DOHH2 (cell line): Measurements from ENCODE around the gene ENOPH1.

Source experiments
- H3F3A ChIP-seq: fragments of 200-600 bp; sonication (generic), shearing (Covaris generic); 2 replicates; pipeline ENCODE4 v1.6.0; 2016; ENCODE audit warnings: antibody characterized with exemption, mild to moderate bottlenecking; ENCODE audit not compliant: control insufficient read depth, insufficient read depth
- H3K27ac ChIP-seq: fragments of 200-600 bp; sonication (generic); 2 replicates; pipeline ENCODE4 v1.5.1; 2014; ENCODE audit warnings: low read depth, mild to moderate bottlenecking, low read length, moderate library complexity
- H3K27me3 ChIP-seq: fragments of 200-600 bp; sonication (generic); 2 replicates; pipeline ENCODE4 v1.6.1; 2014; ENCODE audit warnings: mild to moderate bottlenecking, low read length, mixed read lengths; ENCODE audit not compliant: control insufficient read depth
- H3K36me3 ChIP-seq: fragments of 200-600 bp; sonication (generic); 2 replicates; pipeline ENCODE4 v1.6.1; 2014; ENCODE audit warnings: mild to moderate bottlenecking, low read length, moderate library complexity, mixed read lengths; ENCODE audit not compliant: control insufficient read depth
- H3K4me1 ChIP-seq: fragments of 200-600 bp; sonication (generic); 2 replicates; pipeline ENCODE4 v1.6.1; 2014; ENCODE audit warnings: mild to moderate bottlenecking, low read length, mixed read lengths; ENCODE audit not compliant: control insufficient read depth
- H3K4me2 ChIP-seq: fragments of 200-600 bp; sonication (generic); 2 replicates; pipeline ENCODE4 v1.6.0; 2014; ENCODE audit warnings: mild to moderate bottlenecking, low read length, moderate library complexity
- H3K4me3 ChIP-seq: fragments of 200-600 bp; sonication (generic); 2 replicates; pipeline ENCODE4 v1.5.1; 2014; ENCODE audit warnings: mild to moderate bottlenecking, low read length, mixed read lengths
- H3K79me2 ChIP-seq: fragments of 200-600 bp; sonication (generic); 2 replicates; pipeline ENCODE4 v1.6.1; 2014; ENCODE audit warnings: mild to moderate bottlenecking, low read length, mixed read lengths; ENCODE audit not compliant: control insufficient read depth
- H3K9me2 ChIP-seq: fragments of 200-600 bp; sonication (generic); replicated peaks from 2 replicates; pipeline ENCODE4 v1.6.1; 2014; ENCODE audit warnings: mild to moderate bottlenecking, low read length, mixed read lengths; ENCODE audit not compliant: control insufficient read depth
- H3K9me3 ChIP-seq: fragments of 200-600 bp; sonication (generic); 2 replicates; pipeline ENCODE4 v1.6.1; 2014; ENCODE audit warnings: antibody characterized with exemption, low read length, mixed read lengths; ENCODE audit not compliant: control insufficient read depth, insufficient read depth
- H4K20me1 ChIP-seq: fragments of 200-600 bp; sonication (generic); 2 replicates; pipeline ENCODE4 v1.6.0; 2014; ENCODE audit warnings: low read depth, mild to moderate bottlenecking, antibody characterized with exemption, low read length, moderate library complexity; ENCODE audit not compliant: control insufficient read depth, insufficient read depth
- CTCF ChIP-seq: fragments of 200-600 bp; sonication (generic); IDR thresholded peaks from one replicate; pipeline ENCODE4 v1.5.1; 2014; ENCODE audit warnings: antibody characterized with exemption, mild to moderate bottlenecking, low read depth, low read length; ENCODE audit not compliant: poor library complexity, severe bottlenecking
- EZH2phosphoT487 ChIP-seq: fragments of 200-600 bp; sonication (generic); IDR thresholded peaks from 2 replicates; pipeline ENCODE4 v1.6.1; 2017; ENCODE audit warnings: borderline replicate concordance, mild to moderate bottlenecking, antibody characterized with exemption, low read length, moderate library complexity, mixed read lengths

Gene ENOPH1

GRCh38 chr4:82423245-82424054 lies 6.9 kb upstream of the ENOPH1 start:
- Histone ChIP-seq H3K36me3 (peaks cover 60% of the 10 kb centered on the region), H3K79me2 (peaks cover 32% of the 10 kb centered on the region), H3K4me1 (peaks cover 24% of the 10 kb centered on the region), H4K20me1 (peaks cover 34% of the 10 kb centered on the region), H3K9me2 (no peaks in the 10 kb centered on the region), H3K4me3 (no peak overlapping the region), H3K4me2 (no peak overlapping the region), H3F3A (peaks cover 79% of the 10 kb centered on the region), H3K27me3 (no peaks in the 10 kb centered on the region), H3K9me3 (no peaks in the 10 kb centered on the region), H3K27ac (no peak overlapping the region)
- TF ChIP-seq EZH2phosphoT487, result no peak
- no peak for TF ChIP-seq CTCF

- peaks cover 77% of the 10 kb centered on the region for H3F3A ChIP-seq
- no peaks in the 10 kb centered on the region for H3K9me3 ChIP-seq
- no peak overlapping the region for H3K4me3 ChIP-seq
- H3K27me3 ChIP-seq, result no peaks in the 10 kb centered on the region
- peaks cover 72% of the 10 kb centered on the region for H3K36me3 ChIP-seq
- TF ChIP-seq CTCF (no peak), EZH2phosphoT487 (no peak)
- no peak overlapping the region for H3K27ac ChIP-seq
- peaks cover 47% of the 10 kb centered on the region for H3K79me2 ChIP-seq
- peaks cover 36% of the 10 kb centered on the region for H4K20me1 ChIP-seq
- peaks cover 24% of the 10 kb centered on the region for H3K4me1 ChIP-seq
- no peaks in the 10 kb centered on the region for H3K9me2 ChIP-seq
- H3K4me2 ChIP-seq, result no peak overlapping the region
These were observed 4.9 kb upstream of the ENOPH1 start for GRCh38 chr4:82425478-82425877.

GRCh38 chr4:82428526-82428968 lies 1.8 kb upstream of the ENOPH1 start:
- peaks cover 45% of the 10 kb centered on the region for H4K20me1 ChIP-seq
- H3K4me3 ChIP-seq, result peak overlapping the region; percentile 98
- peaks cover 40% of the 10 kb centered on the region for H3K4me1 ChIP-seq
- no peaks in the 10 kb centered on the region for H3K27me3 ChIP-seq
- H3K9me2 ChIP-seq, result no peaks in the 10 kb centered on the region
- H3K9me3 ChIP-seq, result no peaks in the 10 kb centered on the region
- peaks cover 78% of the 10 kb centered on the region for H3K79me2 ChIP-seq
- H3K36me3 ChIP-seq, result peaks cover 88% of the 10 kb centered on the region
- peak overlapping the region; percentile 91 for H3K27ac ChIP-seq
- peaks cover 52% of the 10 kb centered on the region for H3F3A ChIP-seq
- H3K4me2 ChIP-seq, result peak overlapping the region; percentile 93
- TF ChIP-seq CTCF (no peak), EZH2phosphoT487 (no peak)
